Fibroblast of lung (primary cell): ENCODE measurements around the gene UQCRFS1. TPM values are rescaled to one million over a fixed set of nuclear protein-coding genes. Genes with fewer than 3 reads are reported as not detected.

Experiments used
- DNase-seq, 2 donors: peaks; one replicate each; pipeline versions ENCODE4 v3.0.0 to v3.0.0-alpha.2; 2010; ENCODE audit warnings: low read depth in 2 of 2
- H2AFZ ChIP-seq: 2 replicates; pipeline ENCODE4 v1.5.1; 2012; ENCODE audit warnings: low read length, control low read depth, inconsistent platforms
- H3K27ac ChIP-seq: 2 replicates; pipeline ENCODE4 v1.5.1; 2011; ENCODE audit warnings: low read length, control low read depth; ENCODE audit not compliant: insufficient read depth
- H3K27me3 ChIP-seq: 2 replicates; pipeline ENCODE4 v1.5.1; 2011; ENCODE audit warnings: mild to moderate bottlenecking, low read length; ENCODE audit not compliant: control insufficient read depth, insufficient read depth
- H3K36me3 ChIP-seq: 2 replicates; pipeline ENCODE4 v1.5.1; 2011; ENCODE audit warnings: low read length; ENCODE audit not compliant: control insufficient read depth, insufficient read depth
- H3K4me1 ChIP-seq: 2 replicates; pipeline ENCODE4 v1.5.1; 2011; ENCODE audit warnings: low read length; ENCODE audit not compliant: control insufficient read depth, insufficient read depth; ENCODE audit errors: extremely low read depth
- H3K4me2 ChIP-seq: 2 replicates; pipeline ENCODE4 v1.5.1; 2011; ENCODE audit warnings: low read length, control low read depth; ENCODE audit not compliant: insufficient read depth; ENCODE audit errors: extremely low read depth
- H3K4me3 ChIP-seq, 4 experiments: fragments of 200-600 bp in 1 of 4; sonication (generic) in 1 of 4; replicated peaks in 1 of 4; 2 replicates each; pipeline ENCODE4 v1.5.1; 2011 to 2016; ENCODE audit warnings: low read length in 4 of 4, low read depth in 3 of 4, mild to moderate bottlenecking in 3 of 4, control low read depth in 2 of 4, inconsistent platforms in 1 of 4, mixed read lengths in 1 of 4; ENCODE audit not compliant: insufficient read depth in 1 of 4; ENCODE audit errors: control extremely low read depth in 1 of 4
- H3K79me2 ChIP-seq: 2 replicates; pipeline ENCODE4 v1.5.1; 2012; ENCODE audit warnings: mild to moderate bottlenecking, low read length, inconsistent platforms; ENCODE audit not compliant: control insufficient read depth, insufficient read depth
- H3K9ac ChIP-seq: 2 replicates; pipeline ENCODE4 v1.5.1; 2011; ENCODE audit warnings: mild to moderate bottlenecking, low read length, control low read depth; ENCODE audit not compliant: insufficient read depth
- H3K9me3 ChIP-seq: 2 replicates; pipeline ENCODE4 v1.5.1; 2012; ENCODE audit warnings: low read depth, low read length; ENCODE audit not compliant: control insufficient read depth, insufficient read depth
- H4K20me1 ChIP-seq: 2 replicates; pipeline ENCODE4 v1.5.1; 2011; ENCODE audit warnings: low read length; ENCODE audit not compliant: control insufficient read depth, insufficient read depth; ENCODE audit errors: extremely low read depth
- CTCF ChIP-seq, 2 donors: IDR thresholded peaks in 1 of 2; conservative IDR thresholded peaks in 1 of 2; 1 replicate in 1 of 2; 2 replicates in 1 of 2; pipeline ENCODE4 v1.5.1; 2011 to 2012; ENCODE audit warnings: low read length in 2 of 2, control low read depth in 1 of 2, inconsistent platforms in 1 of 2, low read depth in 1 of 2, mild to moderate bottlenecking in 1 of 2
- EZH2 ChIP-seq: IDR thresholded peaks from 2 replicates; pipeline ENCODE4 v1.5.1; 2012; ENCODE audit warnings: low read length, control low read depth, mild to moderate bottlenecking; ENCODE audit errors: missing control alignments
- polyA plus RNA-seq, 2 donors: library from polyadenylated mRNA; depleted of rRNA in 1 of 2; stranded (reverse) in 1 of 2; unstranded in 1 of 2; fragments of >200 nt; gene quantifications; 2 replicates each; pipeline ENCODE4 v1.2.1, GENCODE V29; 2011 to 2012; ENCODE audit warnings: missing spikeins in 1 of 2
- total RNA-seq: library from RNA; depleted of rRNA; stranded (reverse); fragments of >200 nt; gene quantifications from 2 replicates; pipeline ENCODE4 v1.2.1, GENCODE V29; 2014

Gene UQCRFS1
- total and polyA plus RNA-seq, 2 donors (not counting 1 experiment from before 2014, with no cell fraction given), result 34.0 to 42.7 TPM

GRCh38 chr19:29173896-29174295 lies 39.1 kb downstream of the UQCRFS1 start:
- Histone ChIP-seq H3K79me2 (no peaks in the 10 kb centered on the region), H3K4me3 (no peak overlapping the region), H3K4me2 (no peak overlapping the region), H3K9ac (no peak overlapping the region), H3K36me3 (no peaks in the 10 kb centered on the region), H3K4me1 (no peaks in the 10 kb centered on the region), H3K27me3 (no peaks in the 10 kb centered on the region), H4K20me1 (no peaks in the 10 kb centered on the region), H3K27ac (no peak overlapping the region), H2AFZ (no peak overlapping the region), H3K9me3 (no peaks in the 10 kb centered on the region)
- TF ChIP-seq CTCF (conservative IDR thresholded peaks at IDR 0.05 in 1 of 2, IDR thresholded peaks at IDR 0.05 in 1 of 2; ENCODE audit: low read depth in 1 of 2, low read length in 2 of 2) (no peak), EZH2 (no peak)
- no peak for DNase-seq

GRCh38 chr19:29172302-29172701 lies 40.6 kb downstream of the UQCRFS1 start:
- no peaks in the 10 kb centered on the region for H3K36me3 ChIP-seq
- DNase-seq, result no peak
- H3K27ac ChIP-seq, result no peak overlapping the region
- H3K4me1 ChIP-seq, result no peaks in the 10 kb centered on the region
- TF ChIP-seq EZH2, result no peak
- no peaks in the 10 kb centered on the region for H4K20me1 ChIP-seq
- no peak overlapping the region for H3K4me2 ChIP-seq
- H3K9me3 ChIP-seq, result no peaks in the 10 kb centered on the region
- H3K4me3 ChIP-seq, result no peak overlapping the region
- H2AFZ ChIP-seq, result no peak overlapping the region
- H3K27me3 ChIP-seq, result no peaks in the 10 kb centered on the region
- H3K9ac ChIP-seq, result no peak overlapping the region
- no peaks in the 10 kb centered on the region for H3K79me2 ChIP-seq

DNA sequence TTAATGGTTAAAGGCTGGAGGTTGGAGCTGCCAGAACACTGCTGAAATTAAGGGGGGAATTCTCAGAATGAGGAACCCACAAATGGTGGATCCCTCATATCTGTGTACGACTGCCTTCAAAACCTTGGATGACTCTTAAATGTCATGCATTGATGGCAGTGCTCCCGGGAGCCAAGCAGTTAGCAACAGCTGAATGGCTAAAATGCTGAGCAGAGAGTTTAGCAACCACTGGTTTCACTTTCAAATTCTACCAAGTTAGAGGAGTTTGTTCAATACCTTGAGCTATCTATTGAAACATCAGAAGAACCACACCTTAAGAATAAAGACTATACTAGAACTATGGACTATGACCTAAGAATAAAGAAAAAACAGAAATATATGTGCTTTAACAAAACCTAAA lies 41.4 kb downstream of the UQCRFS1 start:
- no peaks in the 10 kb centered on the region for H3K79me2 ChIP-seq
- no peak overlapping the region for H3K4me2 ChIP-seq
- no peak for DNase-seq
- no peaks in the 10 kb centered on the region for H3K4me1 ChIP-seq
- H4K20me1 ChIP-seq, result no peaks in the 10 kb centered on the region
- TF ChIP-seq EZH2, result no peak
- TF ChIP-seq CTCF (conservative IDR thresholded peaks at IDR 0.05 in 1 of 2, IDR thresholded peaks at IDR 0.05 in 1 of 2; ENCODE audit: low read depth in 1 of 2, low read length in 2 of 2), result no peak
- no peak overlapping the region for H3K9ac ChIP-seq
- H3K36me3 ChIP-seq, result no peaks in the 10 kb centered on the region
- no peak overlapping the region for H3K4me3 ChIP-seq
- no peak overlapping the region for H2AFZ ChIP-seq
- no peak overlapping the region for H3K27ac ChIP-seq
- no peaks in the 10 kb centered on the region for H3K9me3 ChIP-seq
- H3K27me3 ChIP-seq, result no peaks in the 10 kb centered on the region
